Middle frontal gyrus (tissue), 1 donor: ENCODE results near the gene TEKT5.
"Not testable (repeated sequence)": the region's sequence is repeated elsewhere in the genome, so short reads cannot be mapped to it uniquely, and the experiment has no call there.

Experiments
- DNase-seq: peaks from one replicate; pipeline ENCODE4 v3.0.0-alpha.2; 2015; ENCODE audit warnings: low spot score; ENCODE audit errors: extremely low spot score

The TEKT5 gene

GRCh38 chr16:10694830-10695229, at the start of gene TEKT5:
TSS of gene TEKT5 (minus strand) at chr16:10694930. CDS start at chr16:10694873, 57 bp downstream.
- no peak for DNase-seq

- peak; percentile 88 for DNase-seq
Measured at GRCh38 chr16:10743610-10744369, 49.1 kb upstream of the TEKT5 start, which contains the start of gene NUBP1. TSS of gene NUBP1 (plus strand) at chr16:10743842. CDS start at chr16:10743864, 22 bp downstream.

DNA sequence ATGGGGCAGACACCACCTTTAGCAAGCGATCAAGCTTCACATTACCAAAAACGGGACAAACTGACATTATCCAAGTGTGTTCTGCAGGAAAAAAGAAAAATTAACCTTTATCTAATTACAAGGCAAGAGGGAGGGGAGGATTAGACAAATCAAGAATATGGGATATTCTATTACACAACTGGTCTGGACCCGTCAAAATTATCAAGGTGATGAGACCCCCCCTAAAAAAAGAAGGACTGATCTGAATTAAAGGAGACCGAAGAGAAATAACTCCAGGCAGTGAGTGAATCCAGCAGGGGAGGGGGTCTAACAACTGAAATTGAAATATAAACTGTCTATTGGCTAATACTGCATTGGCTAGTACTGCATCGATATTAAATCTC, 48.5 kb upstream of the TEKT5 start:
- DNase-seq, result no peak

DNA sequence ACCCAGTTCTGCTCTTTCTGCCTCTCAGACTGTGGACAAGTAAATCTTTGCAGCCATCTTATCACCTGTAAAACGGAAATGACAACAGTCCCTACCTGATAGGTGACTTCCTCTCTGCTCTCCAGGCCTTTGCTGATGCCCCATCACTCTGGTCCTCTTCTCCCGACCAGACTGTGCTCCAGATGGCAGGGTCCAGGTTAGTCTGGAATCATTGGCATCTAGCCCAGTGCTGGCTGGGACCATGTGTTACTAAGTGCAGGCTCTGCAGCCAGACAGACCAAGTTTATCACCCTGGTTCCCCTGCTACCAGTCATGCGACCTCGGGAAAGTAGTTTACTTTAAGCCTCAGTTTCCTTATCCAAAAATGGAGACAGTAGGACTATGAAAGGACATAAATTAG, 47.1 kb upstream of the TEKT5 start:
- no peak for DNase-seq

DNA sequence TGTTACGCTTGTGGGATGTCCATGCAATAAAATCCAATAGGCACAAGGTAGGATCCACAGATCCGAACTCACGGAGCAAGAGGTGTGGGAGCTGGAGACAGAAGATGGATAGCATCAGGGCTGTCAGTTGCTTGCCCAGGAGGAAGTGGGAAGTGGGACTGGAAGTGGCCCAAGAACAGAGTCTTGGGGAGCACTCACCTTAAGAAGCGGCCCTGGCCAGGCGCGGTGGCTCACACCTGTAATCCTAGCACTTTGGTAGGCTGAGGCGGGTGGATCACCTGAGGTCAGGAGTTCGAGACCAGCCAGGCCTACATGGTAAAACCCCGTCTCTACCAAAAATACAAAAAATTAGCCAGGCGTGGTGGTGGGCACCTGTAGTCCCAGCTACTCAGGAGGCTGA, 46.5 kb upstream of the TEKT5 start:
- not testable (repeated sequence) for DNase-seq

DNA sequence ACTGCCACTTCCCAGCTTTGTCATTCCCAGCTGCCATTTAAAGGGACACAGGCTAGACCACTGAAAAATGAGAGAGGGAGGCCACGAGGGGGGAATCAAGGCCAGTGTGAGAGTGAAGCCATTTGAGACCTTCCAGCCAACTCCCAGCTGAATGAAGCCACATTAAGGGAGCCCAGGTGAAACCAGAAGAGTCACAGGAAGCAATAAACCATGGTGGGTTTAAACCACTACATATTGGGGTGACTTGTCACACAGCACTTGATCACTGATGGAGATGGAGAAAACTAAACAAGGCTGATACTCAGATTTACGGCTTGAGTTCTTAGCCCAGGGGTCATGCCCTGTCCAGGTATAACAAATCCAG, 46.1 kb upstream of the TEKT5 start:
- DNase-seq, result no peak

- no peak for DNase-seq
Measured at GRCh38 chr16:10740000-10740844, 45.5 kb upstream of the TEKT5 start.

GRCh38 chr16:10738231-10739077, 43.7 kb upstream of the TEKT5 start:
- DNase-seq, result peak; percentile 45

DNA sequence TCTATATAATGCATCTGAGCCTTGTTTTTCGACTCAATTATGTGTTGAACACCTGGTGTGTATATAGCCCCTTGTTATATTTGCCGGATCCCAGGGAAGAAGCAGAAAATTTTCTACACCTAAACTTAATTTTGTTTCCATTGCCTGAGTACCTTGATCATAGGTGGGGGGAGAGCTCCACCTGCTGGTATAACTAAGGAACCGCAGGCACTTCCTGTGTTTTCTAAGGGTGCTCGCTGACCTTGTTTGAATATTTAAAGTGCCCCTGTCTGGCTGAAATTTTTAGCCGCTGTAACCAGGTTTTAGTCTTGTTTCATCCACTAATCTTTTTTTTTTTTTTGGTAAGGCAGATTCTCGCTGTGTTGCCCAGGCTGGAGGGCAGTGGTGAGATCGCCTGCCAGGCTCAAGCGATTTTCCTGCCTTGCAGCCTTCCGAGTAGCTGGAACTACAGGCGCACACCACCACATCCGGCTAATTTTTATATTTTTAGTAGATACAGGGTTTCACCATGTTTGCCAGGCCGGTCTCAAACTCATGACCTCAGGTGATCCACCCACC, 42.4 kb upstream of the TEKT5 start:
- peak; percentile 68 for DNase-seq

- no peak for DNase-seq
Measured at GRCh38 chr16:10731790-10732189, 37.1 kb upstream of the TEKT5 start.

DNA sequence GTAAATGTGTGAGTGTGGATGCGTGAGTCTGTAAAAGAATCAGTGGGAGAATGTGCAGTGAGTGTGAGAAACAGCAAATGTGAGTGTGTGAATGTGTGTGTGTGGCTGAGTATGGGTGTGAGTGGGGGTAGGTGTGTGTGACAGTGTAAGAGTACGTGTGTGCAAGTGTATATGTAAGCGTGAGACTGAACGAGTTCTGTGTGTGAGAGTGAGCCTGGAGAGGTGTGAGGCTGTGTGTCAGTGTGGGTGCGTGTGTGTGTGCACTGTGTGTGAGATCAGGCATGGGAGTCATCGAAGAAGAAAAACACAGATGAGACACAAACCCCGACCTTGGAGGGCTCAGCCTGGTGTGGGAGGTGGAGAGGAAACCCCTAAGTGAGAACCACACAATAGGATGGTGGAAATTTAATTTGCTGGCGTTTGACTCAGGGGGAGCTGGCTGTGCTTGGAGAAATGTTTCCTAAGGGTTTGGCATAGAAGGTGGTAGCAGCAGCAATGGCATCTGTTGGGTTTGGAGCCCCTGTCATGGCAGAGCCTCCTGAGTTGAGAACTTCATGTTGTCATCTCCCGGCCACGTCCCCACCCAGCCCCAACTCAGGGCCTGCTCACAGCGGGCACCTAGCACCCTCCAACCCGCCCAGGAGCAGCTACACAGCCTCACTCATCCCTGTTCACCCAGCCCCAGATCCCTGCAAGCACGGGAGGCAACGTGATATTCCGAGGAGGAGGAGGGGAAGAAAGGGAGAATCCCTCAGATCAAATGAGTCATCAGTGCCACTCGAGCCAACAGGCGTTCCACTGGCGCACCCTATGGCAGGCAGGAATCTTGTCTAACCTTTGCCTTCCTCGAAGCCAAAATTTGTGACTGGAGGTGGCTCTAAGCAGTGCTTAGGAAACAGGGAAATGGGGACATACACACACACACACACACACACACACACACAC, 34.6 kb upstream of the TEKT5 start:
- no peak for DNase-seq

GRCh38 chr16:10728003-10728887, 33.5 kb upstream of the TEKT5 start:
- DNase-seq, result no peak

DNA sequence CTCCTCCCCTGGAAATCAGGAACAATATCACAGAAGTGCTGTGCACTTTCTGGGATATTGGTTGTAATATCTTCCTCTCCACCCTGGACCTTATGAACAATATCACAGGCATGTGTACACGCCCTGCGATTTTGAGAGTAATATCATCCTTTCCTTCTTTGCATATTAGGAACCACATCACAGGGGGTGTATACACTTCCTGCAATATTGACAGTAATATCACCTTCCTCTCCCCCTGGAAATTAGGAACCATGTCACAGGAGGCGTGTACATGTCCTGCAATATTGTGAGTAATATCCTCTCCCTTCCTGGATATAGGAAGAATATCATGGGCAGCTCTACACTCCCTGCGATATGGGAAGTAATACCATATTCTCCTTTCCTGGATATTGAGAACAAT, 14.2 kb upstream of the TEKT5 start:
- DNase-seq, result no peak

GRCh38 chr16:10699756-10700155, 5.0 kb upstream of the TEKT5 start:
- no peak for DNase-seq

- DNase-seq, result no peak
Measured at GRCh38 chr16:10694306-10694705, 424 bp downstream of the TEKT5 start.

- DNase-seq, result no peak
Measured at GRCh38 chr16:10693889-10694288, 841 bp downstream of the TEKT5 start.

DNA sequence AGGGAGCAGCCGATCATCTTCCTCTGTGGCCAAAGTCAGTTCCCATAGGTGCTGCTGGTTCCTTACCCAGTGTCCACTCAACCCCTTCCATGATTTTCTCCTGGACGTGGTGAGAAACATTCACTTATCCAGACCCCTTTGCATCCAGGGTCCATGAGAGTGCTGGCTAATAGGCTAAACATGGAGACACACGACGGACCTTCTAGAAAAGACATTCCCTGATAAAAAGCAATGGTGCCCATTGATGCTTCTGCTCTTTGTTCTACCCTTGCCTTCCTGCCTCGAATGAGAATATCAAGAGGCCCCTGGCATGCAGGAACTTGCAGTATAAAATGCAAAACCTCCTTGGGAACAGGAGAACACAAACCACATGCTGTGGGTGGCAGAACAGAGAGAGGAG, 2.3 kb downstream of the TEKT5 start:
- DNase-seq, result no peak

DNA sequence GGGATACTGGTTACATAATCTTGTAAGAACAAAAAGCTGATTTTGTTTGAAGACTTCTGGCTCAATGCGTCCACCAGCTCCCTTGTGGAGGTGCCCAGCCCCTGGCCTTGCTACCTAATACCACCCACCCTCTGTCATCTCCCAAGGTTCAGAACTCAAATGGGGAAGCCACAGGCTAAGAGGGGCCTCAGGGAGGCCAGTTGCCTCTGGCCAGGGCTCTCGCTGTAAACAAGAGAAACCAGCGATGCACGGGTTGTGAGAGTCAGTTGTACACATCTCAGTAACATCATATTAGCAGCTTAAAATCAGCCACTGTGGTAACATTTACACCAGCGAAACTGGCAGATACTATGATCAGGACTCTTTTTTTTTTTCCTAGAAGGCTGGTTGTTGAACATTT, 6.0 kb downstream of the TEKT5 start:
- no peak for DNase-seq

GRCh38 chr16:10688291-10688690, 6.4 kb downstream of the TEKT5 start:
- no peak for DNase-seq
